GM23338 (cell line): Measurements from ENCODE around the gene ATP6V1F. TPM values are rescaled to one million over a fixed set of nuclear protein-coding genes. Genes with fewer than 3 reads are reported as not detected.

Experiments
- ATAC-seq: fragments of 200-7000 bp; cut with Tn5 transposase; 3 replicates; pipeline ENCODE4 v1.9.1; 2020
- DNase-seq: peaks from one replicate; pipeline ENCODE4 v3.0.0-alpha.2; 2015; ENCODE audit warnings: low spot score
- H2AFZ ChIP-seq: fragments of 200-600 bp; sonication (generic); 2 replicates; pipeline ENCODE4 v1.8.0; 2016; ENCODE audit warnings: antibody characterized with exemption, mild to moderate bottlenecking, moderate library complexity
- H3F3A ChIP-seq: fragments of 200-600 bp; sonication (generic); replicated peaks from 2 replicates; pipeline ENCODE4 v1.8.0; 2017; ENCODE audit warnings: antibody characterized with exemption, mixed run types, low read depth
- H3K27ac ChIP-seq: fragments of 200-600 bp; sonication (generic); 2 replicates; pipeline ENCODE4 v1.6.1; 2016; ENCODE audit warnings: low read depth
- H3K27me3 ChIP-seq: fragments of 200-600 bp; sonication (generic); 2 replicates; pipeline ENCODE4 v1.8.0; 2016; ENCODE audit warnings: mild to moderate bottlenecking, mixed run types, moderate library complexity; ENCODE audit not compliant: insufficient read depth
- H3K36me3 ChIP-seq: fragments of 200-600 bp; sonication (generic); 2 replicates; pipeline ENCODE4 v1.8.0; 2016; ENCODE audit warnings: mild to moderate bottlenecking; ENCODE audit not compliant: insufficient read depth
- H3K4me1 ChIP-seq: fragments of 200-600 bp; sonication (generic); 2 replicates; pipeline ENCODE4 v1.8.0; 2016; ENCODE audit warnings: mild to moderate bottlenecking, moderate library complexity; ENCODE audit not compliant: insufficient read depth
- H3K4me2 ChIP-seq: fragments of 200-600 bp; sonication (generic); 2 replicates; pipeline ENCODE4 v1.7.1; 2017; ENCODE audit warnings: mixed run types
- H3K4me3 ChIP-seq: fragments of 200-600 bp; sonication (generic); 2 replicates; pipeline ENCODE4 v1.6.1; 2016; ENCODE audit warnings: mixed run types
- H3K79me2 ChIP-seq: fragments of 200-600 bp; sonication (generic); replicated peaks from 2 replicates; pipeline ENCODE4 v1.8.0; 2017; ENCODE audit warnings: mild to moderate bottlenecking; ENCODE audit not compliant: insufficient read depth
- H3K9me2 ChIP-seq: fragments of 200-600 bp; sonication (generic); 2 replicates; pipeline ENCODE4 v1.8.0; 2017; ENCODE audit not compliant: insufficient read depth
- H4K20me1 ChIP-seq: fragments of 200-600 bp; sonication (generic); replicated peaks from 2 replicates; pipeline ENCODE4 v1.8.0; 2017; ENCODE audit warnings: mild to moderate bottlenecking; ENCODE audit not compliant: insufficient read depth
- H3K27ac Mint-ChIP-seq: 2 replicates; pipeline ENCODE4 v1.8.0; 2020; ENCODE audit warnings: inconsistent platforms, mild to moderate bottlenecking, moderate library complexity, mixed read lengths
- H3K27me3 Mint-ChIP-seq: 3 replicates; pipeline ENCODE4 v1.8.0; 2022; ENCODE audit warnings: low read depth, mild to moderate bottlenecking, moderate library complexity, mixed read lengths, inconsistent platforms; ENCODE audit not compliant: insufficient read depth, poor library complexity
- H3K36me3 Mint-ChIP-seq: 3 replicates; pipeline ENCODE4 v1.8.0; 2021; ENCODE audit warnings: low read depth, mild to moderate bottlenecking, inconsistent platforms, moderate library complexity, mixed read lengths
- H3K4me1 Mint-ChIP-seq: 3 replicates; pipeline ENCODE4 v1.8.0; 2020; ENCODE audit warnings: mild to moderate bottlenecking, inconsistent platforms, mixed read lengths
- H3K4me3 Mint-ChIP-seq: 3 replicates; pipeline ENCODE4 v1.8.0; 2021; ENCODE audit warnings: moderate library complexity, mild to moderate bottlenecking, inconsistent platforms, mixed read lengths
- H3K9me3 Mint-ChIP-seq: 3 replicates; pipeline ENCODE4 v1.8.0; 2020; ENCODE audit warnings: moderate library complexity, mild to moderate bottlenecking, inconsistent platforms, mixed read lengths
- CREB1 ChIP-seq: fragments of 250-450 bp; sonication (Bioruptor Pico); IDR thresholded peaks from 2 replicates; pipeline ENCODE4 v1.5.0; 2020; ENCODE audit warnings: low read depth, mild to moderate bottlenecking, moderate library complexity
- EZH2 ChIP-seq: fragments of 200-600 bp; sonication (generic); IDR thresholded peaks from one replicate; pipeline ENCODE4 v1.8.0; 2017; ENCODE audit warnings: antibody characterized with exemption, mild to moderate bottlenecking, low read depth; ENCODE audit not compliant: unreplicated experiment
- EZH2phosphoT487 ChIP-seq: fragments of 200-600 bp; sonication (generic); IDR thresholded peaks from one replicate; pipeline ENCODE4 v1.8.1; 2018; ENCODE audit warnings: antibody characterized with exemption; ENCODE audit not compliant: unreplicated experiment
- JUNB ChIP-seq: IDR thresholded peaks from one replicate; pipeline ENCODE4 v1.6.1; 2016; ENCODE audit warnings: antibody characterized with exemption; ENCODE audit not compliant: unreplicated experiment
- NANOG ChIP-seq: IDR thresholded peaks from 2 replicates; pipeline ENCODE4 v1.6.1; 2016; ENCODE audit warnings: antibody characterized with exemption, borderline replicate concordance
- POLR2AphosphoS5 ChIP-seq: IDR thresholded peaks from 2 replicates; pipeline ENCODE4 v1.6.1; 2016; ENCODE audit warnings: antibody characterized with exemption, low read depth
- STAT1 ChIP-seq: IDR thresholded peaks from one replicate; pipeline ENCODE4 v1.6.1; 2016; ENCODE audit warnings: antibody characterized with exemption; ENCODE audit not compliant: unreplicated experiment
- ZNF114 ChIP-seq: fragments of 250-450 bp; sonication (Bioruptor Pico); IDR thresholded peaks from 2 replicates; pipeline ENCODE4 v1.5.0; 2020; ENCODE audit warnings: mild to moderate bottlenecking, moderate library complexity
- ZNF331 ChIP-seq: fragments of 250-450 bp; sonication (Bioruptor Pico); IDR thresholded peaks from 2 replicates; pipeline ENCODE4 v1.5.0; 2020; ENCODE audit warnings: low read depth, mild to moderate bottlenecking, moderate library complexity
- polyA plus RNA-seq: library from polyadenylated mRNA; unstranded; fragments of >200 nt; fragmentation: Nextera tagmentation; extraction: Ambion mirVana; gene quantifications from 2 replicates; pipeline ENCODE4 v1.2.1, GENCODE V29; 2016
- total RNA-seq: library from RNA; depleted of rRNA; stranded (reverse); fragments of >200 nt; shearing (Covaris generic); gene quantifications from 2 replicates; pipeline ENCODE4 v1.2.3, GENCODE V29; 2014
- TF ChIP-seq, protein P1 (sequence below): IDR thresholded peaks from one replicate; pipeline ENCODE4 v1.6.1; 2018; ENCODE audit warnings: antibody characterized with exemption; ENCODE audit not compliant: unreplicated experiment
- TF ChIP-seq, protein P2 (sequence below), 2 experiments: fragments of 200-600 bp in 1 of 2; sonication (generic) in 1 of 2; conservative IDR thresholded peaks; 2 replicates each; pipeline versions ENCODE4 v1.5.1 to v1.6.1; 2016 to 2017; ENCODE audit warnings: antibody characterized with exemption in 2 of 2, low read depth in 2 of 2, mild to moderate bottlenecking in 2 of 2, moderate library complexity in 1 of 2
- TF ChIP-seq, protein P3 (sequence below): IDR thresholded peaks from 2 replicates; pipeline ENCODE4 v1.6.1; 2016; ENCODE audit warnings: antibody characterized with exemption
- TF ChIP-seq, protein P4 (sequence below): fragments of 250-450 bp; sonication (Bioruptor Pico); IDR thresholded peaks from 2 replicates; pipeline ENCODE4 v1.5.0; 2020; ENCODE audit warnings: mild to moderate bottlenecking, moderate library complexity

The ATP6V1F gene
- total and polyA plus RNA-seq, 2 experiments from 2014 or later: 66.5 to 271 TPM

DNA sequence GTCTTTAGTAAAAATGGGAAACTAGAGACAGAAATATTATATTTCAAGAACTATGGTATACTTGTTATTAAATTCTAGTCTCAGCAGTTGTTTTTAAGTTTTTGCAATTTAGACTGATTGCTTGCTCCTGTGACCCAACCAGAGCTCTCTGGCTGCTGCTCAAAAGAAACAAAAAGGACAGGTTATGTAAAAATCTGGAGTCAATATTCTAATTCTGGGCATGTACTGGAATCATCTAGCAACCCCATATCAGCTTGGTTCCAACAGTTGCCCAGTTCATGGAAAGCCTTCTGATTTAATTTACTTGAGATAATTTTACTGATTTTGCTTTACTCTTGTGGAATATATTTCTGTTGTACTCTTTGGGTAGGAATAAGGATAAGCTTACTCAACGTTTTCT, 37.6 kb downstream of the ATP6V1F start:
- Mint-ChIP-seq H3K4me3 (no peak overlapping the region), H3K36me3 (peaks cover 4% of the 10 kb centered on the region), H3K9me3 (peaks cover 13% of the 10 kb centered on the region; the same call in 2 of the 3 replicates), H3K27me3 (peaks cover 5% of the 10 kb centered on the region), H3K27ac (no peak overlapping the region), H3K4me1 (peaks cover 3% of the 10 kb centered on the region; the same call in 2 of the 3 replicates)
- Histone ChIP-seq H4K20me1 (no peaks in the 10 kb centered on the region), H3F3A (no peaks in the 10 kb centered on the region), H3K27ac (no peak overlapping the region), H3K27me3 (no peaks in the 10 kb centered on the region), H3K4me1 (no peaks in the 10 kb centered on the region), H3K9me2 (0 out of 2 replicates have a peak, but pooled peaks cover 5% of the 10 kb centered on the region), H3K4me2 (no peak overlapping the region), H2AFZ (no peak overlapping the region), H3K4me3 (no peak overlapping the region), H3K36me3 (0 out of 2 replicates have a peak, but pooled peaks cover 7% of the 10 kb centered on the region), H3K79me2 (no peaks in the 10 kb centered on the region)
- no peak for ATAC-seq
- DNase-seq: no peak
- no peak for TF ChIP-seq EZH2phosphoT487
- TF ChIP-seq CREB1 (CRISPR knock-in tag): no peak
- TF ChIP-seq JUNB: no peak
- TF ChIP-seq, protein P1, sequence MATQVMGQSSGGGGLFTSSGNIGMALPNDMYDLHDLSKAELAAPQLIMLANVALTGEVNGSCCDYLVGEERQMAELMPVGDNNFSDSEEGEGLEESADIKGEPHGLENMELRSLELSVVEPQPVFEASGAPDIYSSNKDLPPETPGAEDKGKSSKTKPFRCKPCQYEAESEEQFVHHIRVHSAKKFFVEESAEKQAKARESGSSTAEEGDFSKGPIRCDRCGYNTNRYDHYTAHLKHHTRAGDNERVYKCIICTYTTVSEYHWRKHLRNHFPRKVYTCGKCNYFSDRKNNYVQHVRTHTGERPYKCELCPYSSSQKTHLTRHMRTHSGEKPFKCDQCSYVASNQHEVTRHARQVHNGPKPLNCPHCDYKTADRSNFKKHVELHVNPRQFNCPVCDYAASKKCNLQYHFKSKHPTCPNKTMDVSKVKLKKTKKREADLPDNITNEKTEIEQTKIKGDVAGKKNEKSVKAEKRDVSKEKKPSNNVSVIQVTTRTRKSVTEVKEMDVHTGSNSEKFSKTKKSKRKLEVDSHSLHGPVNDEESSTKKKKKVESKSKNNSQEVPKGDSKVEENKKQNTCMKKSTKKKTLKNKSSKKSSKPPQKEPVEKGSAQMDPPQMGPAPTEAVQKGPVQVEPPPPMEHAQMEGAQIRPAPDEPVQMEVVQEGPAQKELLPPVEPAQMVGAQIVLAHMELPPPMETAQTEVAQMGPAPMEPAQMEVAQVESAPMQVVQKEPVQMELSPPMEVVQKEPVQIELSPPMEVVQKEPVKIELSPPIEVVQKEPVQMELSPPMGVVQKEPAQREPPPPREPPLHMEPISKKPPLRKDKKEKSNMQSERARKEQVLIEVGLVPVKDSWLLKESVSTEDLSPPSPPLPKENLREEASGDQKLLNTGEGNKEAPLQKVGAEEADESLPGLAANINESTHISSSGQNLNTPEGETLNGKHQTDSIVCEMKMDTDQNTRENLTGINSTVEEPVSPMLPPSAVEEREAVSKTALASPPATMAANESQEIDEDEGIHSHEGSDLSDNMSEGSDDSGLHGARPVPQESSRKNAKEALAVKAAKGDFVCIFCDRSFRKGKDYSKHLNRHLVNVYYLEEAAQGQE: no peak
- TF ChIP-seq ZNF331: no peak
- TF ChIP-seq, protein P2, sequence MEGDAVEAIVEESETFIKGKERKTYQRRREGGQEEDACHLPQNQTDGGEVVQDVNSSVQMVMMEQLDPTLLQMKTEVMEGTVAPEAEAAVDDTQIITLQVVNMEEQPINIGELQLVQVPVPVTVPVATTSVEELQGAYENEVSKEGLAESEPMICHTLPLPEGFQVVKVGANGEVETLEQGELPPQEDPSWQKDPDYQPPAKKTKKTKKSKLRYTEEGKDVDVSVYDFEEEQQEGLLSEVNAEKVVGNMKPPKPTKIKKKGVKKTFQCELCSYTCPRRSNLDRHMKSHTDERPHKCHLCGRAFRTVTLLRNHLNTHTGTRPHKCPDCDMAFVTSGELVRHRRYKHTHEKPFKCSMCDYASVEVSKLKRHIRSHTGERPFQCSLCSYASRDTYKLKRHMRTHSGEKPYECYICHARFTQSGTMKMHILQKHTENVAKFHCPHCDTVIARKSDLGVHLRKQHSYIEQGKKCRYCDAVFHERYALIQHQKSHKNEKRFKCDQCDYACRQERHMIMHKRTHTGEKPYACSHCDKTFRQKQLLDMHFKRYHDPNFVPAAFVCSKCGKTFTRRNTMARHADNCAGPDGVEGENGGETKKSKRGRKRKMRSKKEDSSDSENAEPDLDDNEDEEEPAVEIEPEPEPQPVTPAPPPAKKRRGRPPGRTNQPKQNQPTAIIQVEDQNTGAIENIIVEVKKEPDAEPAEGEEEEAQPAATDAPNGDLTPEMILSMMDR (conservative IDR thresholded peaks at IDR 0.05; ENCODE audit: low read depth in 2 of 2): no peak
- TF ChIP-seq STAT1: no peak
- TF ChIP-seq, protein P3, sequence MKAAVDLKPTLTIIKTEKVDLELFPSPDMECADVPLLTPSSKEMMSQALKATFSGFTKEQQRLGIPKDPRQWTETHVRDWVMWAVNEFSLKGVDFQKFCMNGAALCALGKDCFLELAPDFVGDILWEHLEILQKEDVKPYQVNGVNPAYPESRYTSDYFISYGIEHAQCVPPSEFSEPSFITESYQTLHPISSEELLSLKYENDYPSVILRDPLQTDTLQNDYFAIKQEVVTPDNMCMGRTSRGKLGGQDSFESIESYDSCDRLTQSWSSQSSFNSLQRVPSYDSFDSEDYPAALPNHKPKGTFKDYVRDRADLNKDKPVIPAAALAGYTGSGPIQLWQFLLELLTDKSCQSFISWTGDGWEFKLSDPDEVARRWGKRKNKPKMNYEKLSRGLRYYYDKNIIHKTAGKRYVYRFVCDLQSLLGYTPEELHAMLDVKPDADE: no peak
- TF ChIP-seq, protein P4, sequence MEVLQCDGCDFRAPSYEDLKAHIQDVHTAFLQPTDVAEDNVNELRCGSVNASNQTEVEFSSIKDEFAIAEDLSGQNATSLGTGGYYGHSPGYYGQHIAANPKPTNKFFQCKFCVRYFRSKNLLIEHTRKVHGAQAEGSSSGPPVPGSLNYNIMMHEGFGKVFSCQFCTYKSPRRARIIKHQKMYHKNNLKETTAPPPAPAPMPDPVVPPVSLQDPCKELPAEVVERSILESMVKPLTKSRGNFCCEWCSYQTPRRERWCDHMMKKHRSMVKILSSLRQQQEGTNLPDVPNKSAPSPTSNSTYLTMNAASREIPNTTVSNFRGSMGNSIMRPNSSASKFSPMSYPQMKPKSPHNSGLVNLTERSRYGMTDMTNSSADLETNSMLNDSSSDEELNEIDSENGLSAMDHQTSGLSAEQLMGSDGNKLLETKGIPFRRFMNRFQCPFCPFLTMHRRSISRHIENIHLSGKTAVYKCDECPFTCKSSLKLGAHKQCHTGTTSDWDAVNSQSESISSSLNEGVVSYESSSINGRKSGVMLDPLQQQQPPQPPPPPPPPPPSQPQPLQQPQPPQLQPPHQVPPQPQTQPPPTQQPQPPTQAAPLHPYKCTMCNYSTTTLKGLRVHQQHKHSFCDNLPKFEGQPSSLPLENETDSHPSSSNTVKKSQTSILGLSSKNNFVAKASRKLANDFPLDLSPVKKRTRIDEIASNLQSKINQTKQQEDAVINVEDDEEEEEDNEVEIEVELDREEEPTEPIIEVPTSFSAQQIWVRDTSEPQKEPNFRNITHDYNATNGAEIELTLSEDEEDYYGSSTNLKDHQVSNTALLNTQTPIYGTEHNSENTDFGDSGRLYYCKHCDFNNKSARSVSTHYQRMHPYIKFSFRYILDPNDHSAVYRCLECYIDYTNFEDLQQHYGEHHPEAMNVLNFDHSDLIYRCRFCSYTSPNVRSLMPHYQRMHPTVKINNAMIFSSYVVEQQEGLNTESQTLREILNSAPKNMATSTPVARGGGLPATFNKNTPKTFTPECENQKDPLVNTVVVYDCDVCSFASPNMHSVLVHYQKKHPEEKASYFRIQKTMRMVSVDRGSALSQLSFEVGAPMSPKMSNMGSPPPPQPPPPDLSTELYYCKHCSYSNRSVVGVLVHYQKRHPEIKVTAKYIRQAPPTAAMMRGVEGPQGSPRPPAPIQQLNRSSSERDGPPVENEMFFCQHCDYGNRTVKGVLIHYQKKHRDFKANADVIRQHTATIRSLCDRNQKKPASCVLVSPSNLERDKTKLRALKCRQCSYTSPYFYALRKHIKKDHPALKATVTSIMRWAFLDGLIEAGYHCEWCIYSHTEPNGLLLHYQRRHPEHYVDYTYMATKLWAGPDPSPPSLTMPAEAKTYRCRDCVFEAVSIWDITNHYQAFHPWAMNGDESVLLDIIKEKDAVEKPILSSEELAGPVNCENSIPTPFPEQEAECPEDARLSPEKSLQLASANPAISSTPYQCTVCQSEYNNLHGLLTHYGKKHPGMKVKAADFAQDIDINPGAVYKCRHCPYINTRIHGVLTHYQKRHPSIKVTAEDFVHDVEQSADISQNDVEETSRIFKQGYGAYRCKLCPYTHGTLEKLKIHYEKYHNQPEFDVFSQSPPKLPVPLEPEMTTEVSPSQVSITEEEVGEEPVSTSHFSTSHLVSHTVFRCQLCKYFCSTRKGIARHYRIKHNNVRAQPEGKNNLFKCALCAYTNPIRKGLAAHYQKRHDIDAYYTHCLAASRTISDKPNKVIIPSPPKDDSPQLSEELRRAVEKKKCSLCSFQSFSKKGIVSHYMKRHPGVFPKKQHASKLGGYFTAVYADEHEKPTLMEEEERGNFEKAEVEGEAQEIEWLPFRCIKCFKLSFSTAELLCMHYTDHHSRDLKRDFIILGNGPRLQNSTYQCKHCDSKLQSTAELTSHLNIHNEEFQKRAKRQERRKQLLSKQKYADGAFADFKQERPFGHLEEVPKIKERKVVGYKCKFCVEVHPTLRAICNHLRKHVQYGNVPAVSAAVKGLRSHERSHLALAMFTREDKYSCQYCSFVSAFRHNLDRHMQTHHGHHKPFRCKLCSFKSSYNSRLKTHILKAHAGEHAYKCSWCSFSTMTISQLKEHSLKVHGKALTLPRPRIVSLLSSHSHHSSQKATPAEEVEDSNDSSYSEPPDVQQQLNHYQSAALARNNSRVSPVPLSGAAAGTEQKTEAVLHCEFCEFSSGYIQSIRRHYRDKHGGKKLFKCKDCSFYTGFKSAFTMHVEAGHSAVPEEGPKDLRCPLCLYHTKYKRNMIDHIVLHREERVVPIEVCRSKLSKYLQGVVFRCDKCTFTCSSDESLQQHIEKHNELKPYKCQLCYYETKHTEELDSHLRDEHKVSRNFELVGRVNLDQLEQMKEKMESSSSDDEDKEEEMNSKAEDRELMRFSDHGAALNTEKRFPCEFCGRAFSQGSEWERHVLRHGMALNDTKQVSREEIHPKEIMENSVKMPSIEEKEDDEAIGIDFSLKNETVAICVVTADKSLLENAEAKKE: no peak
- no peak for TF ChIP-seq POLR2AphosphoS5
- TF ChIP-seq NANOG: no peak
- no peak for TF ChIP-seq ZNF114
- no peak for TF ChIP-seq EZH2
